Immature natural killer cell (primary cell): ENCODE results near the gene SCAMP4. TPM values are rescaled to one million over a fixed set of nuclear protein-coding genes. Genes with fewer than 3 reads are reported as not detected.

Experiments
- DNase-seq, 3 donors: peaks; one replicate each; pipeline ENCODE4 v3.0.0; 2022; ENCODE audit warnings: mixed read lengths in 1 of 3
- H3K27ac Mint-ChIP-seq, 6 donors: one replicate each; pipeline ENCODE4 v1.8.0; 2020; ENCODE audit warnings: mixed read lengths in 6 of 6, mild to moderate bottlenecking in 5 of 6, inconsistent platforms in 4 of 6, moderate library complexity in 3 of 6
- H3K27me3 Mint-ChIP-seq, 3 donors: one replicate each; pipeline ENCODE4 v1.8.0; 2020 to 2021; ENCODE audit warnings: low read depth in 3 of 3, mild to moderate bottlenecking in 3 of 3, mixed read lengths in 3 of 3, moderate library complexity in 3 of 3, inconsistent platforms in 1 of 3
- H3K36me3 Mint-ChIP-seq, 3 donors: one replicate each; pipeline ENCODE4 v1.8.0; 2020; ENCODE audit warnings: mixed read lengths in 3 of 3, inconsistent platforms in 2 of 3, mild to moderate bottlenecking in 2 of 3
- H3K4me1 Mint-ChIP-seq, 2 donors: one replicate each; pipeline ENCODE4 v1.8.0; 2020; ENCODE audit warnings: inconsistent platforms in 2 of 2, mild to moderate bottlenecking in 2 of 2, mixed read lengths in 2 of 2, moderate library complexity in 1 of 2
- H3K4me3 Mint-ChIP-seq, 5 donors: one replicate each; pipeline ENCODE4 v1.8.0; 2020; ENCODE audit warnings: mild to moderate bottlenecking in 5 of 5, mixed read lengths in 5 of 5, inconsistent platforms in 3 of 5, moderate library complexity in 3 of 5
- H3K9me3 Mint-ChIP-seq, 6 donors: one replicate each; pipeline ENCODE4 v1.8.0; 2020; ENCODE audit warnings: mild to moderate bottlenecking in 6 of 6, mixed read lengths in 6 of 6, inconsistent platforms in 4 of 6, moderate library complexity in 3 of 6
- polyA plus RNA-seq, 3 donors: library from polyadenylated mRNA; unstranded; fragments of 300-500 nt; fragmentation: Illumina TruSeq; gene quantifications; one replicate each; pipeline ENCODE4 v1.2.3, GENCODE V29; 2021

Gene SCAMP4
- polyA plus RNA-seq, 3 donors from 2014 or later = 7.6 to 31.9 (median 22.6) TPM

DNA sequence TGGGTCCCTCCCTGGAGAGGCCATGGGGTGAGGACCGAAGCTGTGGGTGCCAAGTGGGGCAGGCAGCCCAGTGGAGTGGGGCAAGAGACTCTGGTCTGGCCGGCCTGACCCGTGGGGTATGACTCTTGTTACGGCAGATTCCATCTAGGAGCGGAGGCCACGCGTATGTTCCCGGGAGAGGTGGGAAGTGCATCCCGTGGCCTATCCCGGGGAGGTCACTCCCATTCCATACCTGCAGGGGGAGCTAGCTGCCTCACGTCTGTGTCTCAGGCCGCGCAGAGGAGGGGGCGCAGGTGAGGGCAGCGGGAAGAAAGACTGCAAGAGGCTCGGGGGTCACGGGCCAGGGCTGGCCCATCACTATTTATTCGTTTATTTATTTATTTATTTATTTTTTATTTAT, 40.7 kb downstream of the SCAMP4 start:
- no peaks in the 10 kb centered on the region for H3K36me3 Mint-ChIP-seq
- H3K27ac Mint-ChIP-seq = peak overlapping the region; percentile 30 to 79 (median 48)
- H3K9me3 Mint-ChIP-seq = no peaks in the 10 kb centered on the region
- peak in 1 of 3 donors; percentile 32 for DNase-seq
- H3K4me1 Mint-ChIP-seq = peaks cover 32 to 41% of the 10 kb centered on the region in 2 donors
- peak overlapping the region; percentile 5 to 41 (median 20) for H3K4me3 Mint-ChIP-seq
- peaks cover 19 to 40% (median 30%) of the 10 kb centered on the region in 3 donors for H3K27me3 Mint-ChIP-seq

DNA sequence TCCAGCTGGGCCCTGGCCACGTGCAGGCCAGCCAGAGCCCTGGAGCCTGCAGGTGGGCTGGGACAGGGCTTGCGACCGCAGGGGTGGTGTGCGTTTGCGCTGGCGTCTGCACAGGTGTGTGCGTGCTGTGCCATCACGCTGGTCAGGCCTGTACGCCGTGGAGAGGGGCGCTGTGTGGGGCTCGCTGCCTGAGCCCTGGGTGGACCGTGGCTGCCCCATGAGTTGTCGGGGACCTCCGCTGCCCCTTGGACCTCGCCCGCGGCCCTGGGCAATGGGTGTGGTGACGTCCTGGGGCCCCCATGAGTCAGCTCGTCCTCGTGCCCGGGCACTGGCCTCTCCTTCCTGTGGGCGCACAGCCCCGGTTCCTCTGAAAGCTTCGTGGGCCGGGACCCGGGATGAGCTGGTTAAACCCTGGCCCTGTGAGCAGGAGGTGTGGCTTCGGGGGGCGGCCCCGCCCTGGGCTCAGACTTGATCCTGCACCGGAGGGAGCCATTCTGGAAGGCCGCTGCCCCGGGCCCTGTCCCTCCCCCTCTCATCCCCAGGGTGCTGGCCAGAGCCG, 42.5 kb downstream of the SCAMP4 start:
- H3K27ac Mint-ChIP-seq = no peak overlapping the region
- H3K4me3 Mint-ChIP-seq = no peak overlapping the region
- H3K36me3 Mint-ChIP-seq = no peaks in the 10 kb centered on the region
- no peaks in the 10 kb centered on the region for H3K9me3 Mint-ChIP-seq
- H3K27me3 Mint-ChIP-seq = peaks cover 8 to 29% (median 20%) of the 10 kb centered on the region in 3 donors
- peaks cover 29 to 47% of the 10 kb centered on the region in 2 donors for H3K4me1 Mint-ChIP-seq
- no peak for DNase-seq

DNA sequence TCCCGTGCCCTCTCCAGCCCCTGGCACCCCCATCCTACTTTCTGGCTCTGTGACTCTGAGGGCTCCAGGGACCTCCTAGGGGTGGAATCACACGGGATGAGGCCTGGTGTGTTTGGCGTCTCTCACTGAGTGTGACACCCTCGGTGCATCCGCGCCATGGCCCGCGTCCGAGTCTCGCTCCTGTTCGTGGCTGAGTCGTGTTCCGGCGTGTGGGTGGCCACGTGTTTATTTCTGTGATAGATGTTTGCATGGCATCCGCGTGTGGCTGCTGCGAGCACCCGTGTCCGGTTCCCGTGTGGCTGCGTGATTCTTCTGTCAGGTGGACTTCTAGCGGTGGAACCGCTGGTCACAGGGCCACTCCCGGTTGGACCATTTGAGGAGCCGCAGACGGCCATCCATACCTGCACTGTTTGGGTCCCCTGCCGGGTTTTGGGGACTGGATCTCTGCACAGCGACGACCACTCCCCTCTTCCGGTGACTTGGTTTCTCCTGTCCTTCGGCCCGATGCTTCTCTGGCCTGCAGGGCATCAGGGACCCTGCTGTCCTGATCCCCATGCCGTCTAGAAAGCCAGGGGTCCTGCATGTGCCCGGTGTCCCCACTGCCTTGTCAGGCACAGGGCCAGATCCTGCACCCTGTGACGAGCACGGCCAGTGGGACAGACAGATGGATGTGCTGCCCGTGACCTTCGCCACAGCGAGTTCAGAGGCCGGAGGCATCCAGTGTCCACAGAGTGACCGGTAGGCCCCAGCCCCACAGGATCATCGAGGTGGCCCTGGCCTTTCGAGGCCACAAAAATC, 44.3 kb downstream of the SCAMP4 start:
- Mint-ChIP-seq H3K36me3 (no peaks in the 10 kb centered on the region), H3K4me1 (peaks cover 20 to 33% of the 10 kb centered on the region in 2 donors), H3K4me3 (peak overlapping the region in 2 of 5 donors; percentile 3 to 41), H3K27me3 (peaks cover 0 to 25% (median 12%) of the 10 kb centered on the region in 3 donors), H3K27ac (peak overlapping the region; percentile 43 to 88 (median 71)), H3K9me3 (no peaks in the 10 kb centered on the region)
- no peak for DNase-seq

DNA sequence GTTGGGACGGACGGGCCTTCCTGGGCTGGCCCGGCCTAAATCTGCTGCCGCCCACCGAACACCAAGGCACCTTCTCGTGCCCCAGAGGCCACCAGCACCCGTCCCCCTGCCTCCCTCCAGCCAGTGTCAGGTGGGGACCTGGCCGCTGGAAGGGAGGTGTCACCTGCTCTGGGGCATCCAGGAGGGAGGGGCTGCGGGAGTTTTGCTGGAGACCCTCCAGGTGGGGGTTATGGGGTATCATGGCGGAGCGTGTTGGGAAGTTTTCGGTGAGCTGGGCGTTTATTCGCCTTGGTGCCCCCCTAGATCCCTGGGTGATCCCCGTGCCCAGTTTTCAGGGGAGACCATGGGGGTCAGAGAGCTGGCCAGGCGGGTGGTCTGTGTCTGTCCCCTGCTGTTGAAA, 45.4 kb downstream of the SCAMP4 start:
- H3K27ac Mint-ChIP-seq = peak overlapping the region in 1 of 6 donors; percentile 37
- H3K9me3 Mint-ChIP-seq = no peaks in the 10 kb centered on the region
- no peaks in the 10 kb centered on the region for H3K36me3 Mint-ChIP-seq
- H3K27me3 Mint-ChIP-seq = peaks cover 0 to 25% (median 12%) of the 10 kb centered on the region in 3 donors
- H3K4me1 Mint-ChIP-seq = peaks cover 19 to 30% of the 10 kb centered on the region in 2 donors
- H3K4me3 Mint-ChIP-seq = no peak overlapping the region
- no peak for DNase-seq

DNA sequence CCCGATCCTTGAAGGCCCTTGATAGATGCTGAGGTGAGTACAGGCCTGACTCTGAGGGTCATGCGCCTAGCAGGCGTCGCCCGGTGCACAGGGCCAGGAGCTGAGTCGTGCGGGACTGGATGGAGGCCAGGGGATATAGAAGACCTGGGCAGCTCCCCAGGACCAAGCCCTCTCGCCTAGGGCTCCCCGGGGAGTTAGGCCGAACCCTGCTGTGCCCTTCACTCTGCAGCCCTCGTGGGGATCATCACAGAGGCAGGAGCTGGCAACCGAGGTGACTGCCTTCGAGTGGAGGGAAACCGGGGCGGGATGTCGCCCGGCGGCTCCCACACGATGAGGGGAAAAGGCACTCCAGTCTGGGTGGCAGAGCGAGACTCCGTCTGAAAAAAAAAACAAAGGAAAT, 47.4 kb downstream of the SCAMP4 start:
- Mint-ChIP-seq H3K27me3 (peaks cover 0 to 23% (median 11%) of the 10 kb centered on the region in 3 donors), H3K4me1 (peaks cover 20 to 30% of the 10 kb centered on the region in 2 donors), H3K4me3 (no peak overlapping the region), H3K9me3 (no peaks in the 10 kb centered on the region), H3K36me3 (no peaks in the 10 kb centered on the region), H3K27ac (no peak overlapping the region)
- no peak for DNase-seq

DNA sequence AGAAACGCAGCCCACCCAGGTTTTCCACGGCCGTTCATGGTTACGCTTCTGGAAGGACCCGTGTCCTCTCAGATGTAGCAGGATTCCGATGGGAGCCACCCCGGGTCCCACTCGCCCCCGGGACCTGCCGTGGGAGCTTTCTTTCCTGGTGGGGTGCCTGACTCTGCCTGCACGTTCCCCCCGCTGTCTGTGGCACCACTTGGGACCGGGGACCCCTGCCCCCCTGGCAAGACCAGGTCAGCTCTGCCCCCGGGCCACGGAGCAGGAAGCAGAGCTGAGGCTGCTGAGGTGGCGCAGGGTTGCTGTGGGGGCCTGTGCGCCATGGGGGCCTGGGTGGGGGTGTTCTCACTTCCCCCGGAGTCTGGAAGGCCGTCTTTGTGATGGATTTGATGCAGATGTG, 47.8 kb downstream of the SCAMP4 start:
- Mint-ChIP-seq H3K36me3 (no peaks in the 10 kb centered on the region), H3K4me3 (no peak overlapping the region), H3K4me1 (peaks cover 20 to 30% of the 10 kb centered on the region in 2 donors), H3K9me3 (no peaks in the 10 kb centered on the region), H3K27ac (no peak overlapping the region), H3K27me3 (peaks cover 0 to 23% (median 11%) of the 10 kb centered on the region in 3 donors)
- no peak for DNase-seq

DNA sequence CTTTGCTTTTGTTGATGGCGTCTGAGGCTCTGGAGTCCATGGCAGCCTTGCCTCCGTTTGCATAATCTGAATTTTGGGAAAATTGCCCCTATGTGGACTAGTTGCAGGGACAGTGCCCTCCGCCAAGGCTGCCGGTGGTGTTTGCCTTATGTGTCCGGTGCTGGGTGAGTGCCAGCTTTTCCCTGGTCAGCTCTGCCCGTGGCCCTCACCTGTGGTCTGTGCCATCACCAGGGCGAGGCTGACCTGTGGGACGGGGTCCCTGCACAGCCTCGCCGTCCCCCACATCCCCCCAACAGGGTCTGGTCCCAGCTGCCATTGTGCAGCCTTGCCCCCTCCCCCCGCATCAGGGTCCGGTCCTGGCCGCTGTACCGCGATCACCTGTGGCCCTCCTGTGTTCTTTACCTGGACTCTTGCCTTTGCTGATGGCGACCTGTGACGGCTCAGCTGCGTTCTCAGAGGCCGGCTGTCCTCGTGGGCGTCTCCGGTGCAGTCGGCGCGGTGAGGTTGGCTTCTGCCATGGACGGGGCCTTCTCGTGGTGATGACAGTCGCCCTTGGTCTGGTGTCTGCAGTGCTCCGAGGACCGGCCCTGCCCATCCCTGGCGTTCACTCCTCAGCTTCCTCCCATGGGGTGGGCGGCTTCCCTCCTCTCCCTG, 48.4 kb downstream of the SCAMP4 start:
- Mint-ChIP-seq H3K9me3 (no peaks in the 10 kb centered on the region), H3K36me3 (no peaks in the 10 kb centered on the region), H3K27ac (peak overlapping the region in 1 of 6 donors; percentile 32), H3K4me1 (peaks cover 18 to 28% of the 10 kb centered on the region in 2 donors), H3K27me3 (peaks cover 0 to 20% (median 11%) of the 10 kb centered on the region in 3 donors), H3K4me3 (no peak overlapping the region)
- no peak for DNase-seq

DNA sequence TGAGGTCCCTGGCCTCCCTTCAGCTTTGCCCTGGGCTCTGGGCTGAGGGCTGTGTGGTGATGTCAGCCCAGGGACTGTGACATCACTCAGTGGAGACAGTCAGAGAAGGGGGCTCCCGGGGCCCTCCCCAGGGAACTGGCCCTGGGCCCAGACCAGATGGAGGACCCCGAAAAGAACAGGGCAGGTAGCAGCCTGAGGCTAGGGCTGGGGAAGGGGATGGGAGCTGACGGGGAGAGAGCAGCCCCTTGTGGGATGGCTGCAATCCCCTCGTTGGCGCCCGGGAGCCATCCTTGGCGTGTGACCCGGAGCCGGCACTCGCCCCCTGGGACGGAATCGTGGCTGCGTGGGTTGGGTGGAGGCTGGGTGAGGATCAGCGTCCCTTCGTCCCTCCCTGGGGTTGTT, 49.3 kb downstream of the SCAMP4 start:
- Mint-ChIP-seq H3K27me3 (peaks cover 0 to 13% (median 9%) of the 10 kb centered on the region in 3 donors), H3K9me3 (no peaks in the 10 kb centered on the region), H3K27ac (no peak overlapping the region), H3K4me3 (no peak overlapping the region), H3K36me3 (no peaks in the 10 kb centered on the region), H3K4me1 (peaks cover 14 to 24% of the 10 kb centered on the region in 2 donors)
- DNase-seq = no peak

DNA sequence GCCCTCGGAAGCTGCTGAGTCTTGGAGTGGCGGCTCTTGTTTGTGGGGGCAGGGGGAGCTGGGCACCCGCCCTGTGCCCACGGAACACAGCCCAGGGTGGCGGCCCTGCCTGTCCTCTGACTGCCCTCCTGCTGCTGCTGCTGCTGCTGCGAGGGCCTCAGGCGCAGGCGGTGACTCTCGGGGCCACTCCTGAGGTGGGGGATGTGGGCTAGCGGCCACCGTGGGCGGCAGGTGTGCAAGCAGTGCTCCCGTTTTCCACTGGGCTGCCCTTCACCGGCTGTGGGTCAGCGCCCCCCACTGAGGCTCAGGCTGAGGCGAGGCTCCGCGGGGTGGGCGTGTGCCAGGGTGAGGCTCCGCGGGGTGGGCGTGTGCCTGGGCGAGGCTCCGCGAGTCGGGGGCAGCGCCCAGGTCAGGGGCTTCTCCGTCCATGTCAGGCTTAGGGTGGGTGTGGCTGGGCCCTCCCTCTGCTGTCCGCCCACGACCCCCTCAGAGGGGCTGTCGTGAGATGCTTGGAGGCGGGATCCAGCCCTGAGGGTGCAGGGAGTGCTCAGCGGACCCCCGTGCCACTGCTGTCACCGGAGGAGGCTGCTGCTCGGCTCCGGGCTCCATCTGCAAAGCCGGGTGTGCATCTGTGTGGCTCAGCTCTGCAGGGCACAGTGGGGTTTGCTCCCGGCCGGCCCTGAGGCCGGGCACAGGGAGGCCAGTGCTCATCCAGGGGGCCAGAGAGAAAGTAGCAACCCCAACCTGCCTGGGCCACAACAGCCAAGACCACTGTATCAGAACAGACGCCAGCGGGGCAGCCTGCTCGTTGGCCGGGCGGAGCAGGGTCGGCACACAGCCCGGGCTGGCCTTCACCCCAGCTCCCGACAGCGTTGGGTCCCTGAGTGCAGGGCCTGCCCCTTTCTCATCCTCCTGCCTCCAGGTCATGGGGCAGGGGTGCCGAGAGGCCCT, 50.2 kb downstream of the SCAMP4 start:
- H3K36me3 Mint-ChIP-seq = no peaks in the 10 kb centered on the region

DNA sequence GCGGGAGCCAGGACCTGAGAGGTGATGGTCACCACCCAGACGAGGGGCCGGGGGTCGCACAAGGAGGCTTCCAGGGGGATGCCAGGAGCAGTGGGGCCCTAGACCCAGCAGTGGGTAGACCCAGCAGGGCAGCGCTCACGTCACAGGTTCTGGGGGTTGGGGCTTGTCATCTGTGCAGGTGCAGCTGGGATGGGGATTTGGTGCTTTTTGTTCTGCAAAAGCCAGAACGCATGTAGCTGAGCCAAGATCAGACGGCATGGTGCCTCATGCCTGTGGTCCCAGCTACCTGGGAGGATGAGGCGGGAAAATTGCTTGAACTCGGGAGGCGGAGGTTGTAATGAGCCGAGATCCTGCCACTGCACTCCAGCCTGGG, 50.9 kb downstream of the SCAMP4 start:
- no peak for DNase-seq
- H3K4me3 Mint-ChIP-seq = no peak overlapping the region
- peaks cover 12 to 28% of the 10 kb centered on the region in 2 donors for H3K4me1 Mint-ChIP-seq
- H3K27me3 Mint-ChIP-seq = peaks cover 0 to 5% (median 4%) of the 10 kb centered on the region in 3 donors
- H3K27ac Mint-ChIP-seq = no peak overlapping the region
- H3K36me3 Mint-ChIP-seq = no peaks in the 10 kb centered on the region
- no peaks in the 10 kb centered on the region for H3K9me3 Mint-ChIP-seq

More for the DNA sequence above, 50.2 kb downstream of the SCAMP4 start:
- no peaks in the 10 kb centered on the region for H3K9me3 Mint-ChIP-seq
- no peak overlapping the region for H3K27ac Mint-ChIP-seq
- H3K27me3 Mint-ChIP-seq = peaks cover 0 to 9% (median 9%) of the 10 kb centered on the region in 3 donors
- DNase-seq = no peak
- H3K4me3 Mint-ChIP-seq = no peak overlapping the region
- H3K4me1 Mint-ChIP-seq = peaks cover 12 to 23% of the 10 kb centered on the region in 2 donors

DNA sequence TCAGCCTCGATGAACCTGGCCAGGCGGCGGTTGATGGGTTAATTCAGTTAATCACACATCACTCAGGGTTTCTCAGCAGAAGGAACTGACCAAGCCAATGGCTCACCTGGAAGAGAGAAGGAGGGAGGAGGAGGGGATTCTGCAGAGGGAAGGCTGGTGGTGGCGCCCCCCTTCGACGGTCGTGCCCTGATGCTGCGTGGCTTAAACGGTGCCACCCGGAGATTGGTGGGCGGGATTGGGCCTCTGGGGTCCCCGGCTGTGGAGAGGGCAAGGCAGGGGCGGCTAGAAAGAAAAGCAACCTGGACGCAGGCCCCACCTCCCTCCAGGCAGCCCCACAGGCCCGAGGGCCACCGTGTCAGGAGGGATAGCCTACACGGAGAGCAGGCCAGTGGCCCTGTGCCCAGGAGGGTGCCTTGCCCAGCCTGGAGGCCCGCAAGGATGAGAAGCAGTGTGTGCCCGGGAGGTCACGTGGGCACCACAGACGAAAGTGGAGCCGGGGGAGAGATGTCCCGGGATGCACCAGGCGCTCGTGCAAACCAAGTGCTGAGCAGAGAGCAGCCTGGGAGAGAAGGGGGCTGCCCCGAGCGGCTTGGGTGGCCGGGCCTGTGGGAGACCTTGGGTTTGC, 51.8 kb downstream of the SCAMP4 start:
- Mint-ChIP-seq H3K36me3 (no peaks in the 10 kb centered on the region), H3K9me3 (no peaks in the 10 kb centered on the region), H3K4me3 (no peak overlapping the region), H3K4me1 (peaks cover 12 to 28% of the 10 kb centered on the region in 2 donors), H3K27ac (no peak overlapping the region), H3K27me3 (peaks cover 0 to 7% (median 4%) of the 10 kb centered on the region in 3 donors)
- DNase-seq = no peak

DNA sequence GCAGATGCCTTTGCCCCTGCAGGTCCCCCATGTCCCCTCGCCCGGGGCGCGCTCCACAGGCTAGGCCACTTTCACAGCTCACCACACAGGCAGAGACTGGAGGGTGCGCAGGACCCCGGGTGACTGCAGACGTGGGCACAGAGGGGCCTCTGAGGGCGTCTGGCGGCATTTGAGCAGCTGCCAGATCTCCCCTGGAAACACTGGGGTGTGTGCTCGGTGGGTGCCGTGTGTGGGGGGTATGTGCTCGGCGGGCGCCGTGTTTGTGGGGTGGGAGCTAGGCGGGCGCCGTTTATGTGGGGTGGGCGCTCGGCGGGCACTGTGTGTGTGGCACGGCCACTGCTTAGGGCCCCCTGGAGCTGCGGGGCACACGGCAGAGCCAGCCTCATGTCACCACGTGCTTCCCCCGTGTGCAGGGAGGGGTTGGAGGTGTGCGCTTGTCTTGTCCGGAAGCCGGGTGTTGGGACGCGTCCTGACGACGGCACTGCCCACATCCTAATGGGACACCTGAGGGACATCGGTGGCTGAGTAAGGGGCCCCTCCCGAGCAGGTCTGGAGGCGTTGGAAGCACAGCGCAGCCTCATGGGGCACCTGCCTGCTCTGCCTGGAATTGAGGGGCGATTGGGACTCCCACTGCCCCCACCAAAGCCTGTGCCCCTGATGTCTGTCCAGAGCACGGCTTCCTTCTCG, 52.5 kb downstream of the SCAMP4 start:
- Mint-ChIP-seq H3K4me1 (peaks cover 12 to 21% of the 10 kb centered on the region in 2 donors), H3K4me3 (no peak overlapping the region), H3K9me3 (no peaks in the 10 kb centered on the region), H3K27ac (peak overlapping the region in 1 of 6 donors; percentile 16), H3K36me3 (no peaks in the 10 kb centered on the region), H3K27me3 (peaks cover 0 to 7% (median 4%) of the 10 kb centered on the region in 3 donors)
- DNase-seq = no peak
